CD4-positive, alpha-beta T cell treated with Interleukin-6 at 100 ng/mL for 8 hours (primary cell): ENCODE measurements around the gene PIK3AP1.
A peak's percentile ranks its signal among the peaks of the same experiment; 100 is the strongest.

Source experiments
- DNase-seq: peaks from one replicate; pipeline ENCODE4 v3.0.0-alpha.2; 2020; ENCODE audit warnings: mixed read lengths, low spot score

PIK3AP1 gene

GRCh38 chr10:96642973-96643372 lies 77.3 kb downstream of the PIK3AP1 start:
- peak; percentile 16 for DNase-seq

- no peak for DNase-seq
Observed at GRCh38 chr10:96642530-96642929, 77.8 kb downstream of the PIK3AP1 start.

GRCh38 chr10:96641396-96642295 lies 78.7 kb downstream of the PIK3AP1 start:
- DNase-seq, result no peak

- no peak for DNase-seq
Observed at GRCh38 chr10:96639899-96640298, 80.4 kb downstream of the PIK3AP1 start.

GRCh38 chr10:96638696-96639095 lies 81.6 kb downstream of the PIK3AP1 start:
- no peak for DNase-seq

GRCh38 chr10:96638120-96638519 lies 82.2 kb downstream of the PIK3AP1 start:
- DNase-seq, result no peak

GRCh38 chr10:96637709-96638108 lies 82.6 kb downstream of the PIK3AP1 start:
- DNase-seq, result no peak

- DNase-seq, result no peak
Observed at GRCh38 chr10:96636551-96636950, 83.8 kb downstream of the PIK3AP1 start.

- DNase-seq, result no peak
Observed at GRCh38 chr10:96632974-96633710, 87.2 kb downstream of the PIK3AP1 start.

- DNase-seq, result no peak
Observed at GRCh38 chr10:96627292-96627691, 93.0 kb downstream of the PIK3AP1 start.

- no peak for DNase-seq
Observed at GRCh38 chr10:96626795-96627194, 93.5 kb downstream of the PIK3AP1 start.

GRCh38 chr10:96625173-96625572 lies 95.1 kb downstream of the PIK3AP1 start:
- DNase-seq, result no peak

GRCh38 chr10:96622013-96622787 lies 98.1 kb downstream of the PIK3AP1 start:
- no peak for DNase-seq

- DNase-seq, result no peak
Observed at GRCh38 chr10:96619796-96620773, 100.2 kb downstream of the PIK3AP1 start.

- no peak for DNase-seq
Observed at GRCh38 chr10:96619120-96619519, 101.2 kb downstream of the PIK3AP1 start.

GRCh38 chr10:96618653-96619052 lies 101.7 kb downstream of the PIK3AP1 start:
- no peak for DNase-seq

GRCh38 chr10:96616961-96617360 lies 103.4 kb downstream of the PIK3AP1 start:
- no peak for DNase-seq

GRCh38 chr10:96614515-96614914 lies 105.8 kb downstream of the PIK3AP1 start:
- no peak for DNase-seq

GRCh38 chr10:96613576-96613975 lies 106.7 kb downstream of the PIK3AP1 start:
- DNase-seq, result no peak

- DNase-seq, result no peak
Observed at GRCh38 chr10:96612055-96612830, 108.1 kb downstream of the PIK3AP1 start.
